OCI-LY1 (cell line): Measurements from ENCODE around the gene PDIK1L.

Experiments
- H2AFZ ChIP-seq: fragments of 200-600 bp; sonication (generic), shearing (Covaris generic); 2 replicates; pipeline ENCODE4 v1.6.0; 2014; ENCODE audit warnings: antibody characterized with exemption, mild to moderate bottlenecking, low read length
- H3F3A ChIP-seq: fragments of 200-600 bp; sonication (generic), shearing (Covaris generic); 2 replicates; pipeline ENCODE4 v1.6.0; 2014; ENCODE audit warnings: mild to moderate bottlenecking, antibody characterized with exemption, low read length, moderate library complexity; ENCODE audit not compliant: insufficient read depth
- H3K27ac ChIP-seq: fragments of 200-600 bp; sonication (generic); 2 replicates; pipeline ENCODE4 v1.5.1; 2014; ENCODE audit warnings: low read length, mixed run types, mild to moderate bottlenecking, low read depth; ENCODE audit not compliant: poor library complexity, severe bottlenecking
- H3K27me3 ChIP-seq: fragments of 200-600 bp; sonication (generic); 2 replicates; pipeline ENCODE4 v1.6.0; 2014; ENCODE audit warnings: antibody characterized with exemption, mild to moderate bottlenecking, low read length, moderate library complexity; ENCODE audit not compliant: insufficient read depth
- H3K36me3 ChIP-seq: fragments of 200-600 bp; sonication (generic); 2 replicates; pipeline ENCODE4 v1.6.1; 2014; ENCODE audit warnings: mild to moderate bottlenecking, antibody characterized with exemption, low read length, moderate library complexity, mixed read lengths; ENCODE audit not compliant: insufficient read depth
- H3K4me1 ChIP-seq: fragments of 200-600 bp; sonication (generic); 2 replicates; pipeline ENCODE4 v1.5.1; 2014; ENCODE audit warnings: mild to moderate bottlenecking, low read length, moderate library complexity; ENCODE audit not compliant: insufficient read depth, severe bottlenecking
- H3K4me2 ChIP-seq: fragments of 200-600 bp; sonication (generic), shearing (Covaris generic); 2 replicates; pipeline ENCODE4 v1.6.1; 2014; ENCODE audit warnings: low read length
- H3K4me3 ChIP-seq: fragments of 200-600 bp; sonication (generic); 2 replicates; pipeline ENCODE4 v1.5.1; 2014; ENCODE audit warnings: low read length, low read depth, mild to moderate bottlenecking, mixed read lengths; ENCODE audit not compliant: poor library complexity, severe bottlenecking
- H3K79me2 ChIP-seq: fragments of 200-600 bp; shearing (Covaris generic); 2 replicates; pipeline ENCODE4 v1.6.1; 2016; ENCODE audit warnings: mixed run types, low read length, mixed read lengths; ENCODE audit not compliant: insufficient read depth
- H3K9ac ChIP-seq: fragments of 200-600 bp; sonication (generic), shearing (Covaris generic); 2 replicates; pipeline ENCODE4 v1.6.1; 2014; ENCODE audit warnings: mild to moderate bottlenecking, low read length, mixed read lengths
- H3K9me2 ChIP-seq: fragments of 200-600 bp; sonication (generic), shearing (Covaris generic); 2 replicates; pipeline ENCODE4 v1.6.1; 2014; ENCODE audit warnings: low read depth, mild to moderate bottlenecking, low read length, mixed read lengths
- H3K9me3 ChIP-seq: fragments of 200-600 bp; shearing (Covaris generic); 2 replicates; pipeline ENCODE4 v1.6.1; 2014; ENCODE audit warnings: low read length, mixed read lengths
- H4K20me1 ChIP-seq: fragments of 200-600 bp; sonication (generic), shearing (Covaris generic); 2 replicates; pipeline ENCODE4 v1.6.0; 2016; ENCODE audit warnings: mild to moderate bottlenecking, low read length; ENCODE audit not compliant: insufficient read depth
- EZH2 ChIP-seq: fragments of 200-600 bp; sonication (generic), shearing (Covaris generic); IDR thresholded peaks from 2 replicates; pipeline ENCODE4 v1.8.0; 2017; ENCODE audit warnings: borderline replicate concordance, mixed run types, mild to moderate bottlenecking, antibody characterized with exemption, low read length, moderate library complexity, mixed read lengths
- TF ChIP-seq, protein P1 (sequence below): fragments of 200-600 bp; sonication (generic), shearing (Covaris generic); IDR thresholded peaks from 2 replicates; pipeline ENCODE4 v1.5.1; 2017; ENCODE audit warnings: mild to moderate bottlenecking, antibody characterized with exemption, low read length, moderate library complexity, mixed read lengths

Gene PDIK1L

GRCh38 chr1:26075421-26076144 is 36.0 kb upstream of the PDIK1L start:
- Histone ChIP-seq H3K4me3 (no peak overlapping the region), H3K36me3 (no peaks in the 10 kb centered on the region), H3K9ac (no peak overlapping the region), H3K9me2 (no peaks in the 10 kb centered on the region), H4K20me1 (no peaks in the 10 kb centered on the region), H2AFZ (no peak overlapping the region), H3K4me1 (no peaks in the 10 kb centered on the region), H3K79me2 (no peaks in the 10 kb centered on the region), H3K27ac (no peak overlapping the region), H3F3A (no peaks in the 10 kb centered on the region), H3K27me3 (peaks cover 9% of the 10 kb centered on the region; the same call in 1 of the 2 replicates), H3K4me2 (no peak overlapping the region), H3K9me3 (no peaks in the 10 kb centered on the region)
- TF ChIP-seq, protein P1, sequence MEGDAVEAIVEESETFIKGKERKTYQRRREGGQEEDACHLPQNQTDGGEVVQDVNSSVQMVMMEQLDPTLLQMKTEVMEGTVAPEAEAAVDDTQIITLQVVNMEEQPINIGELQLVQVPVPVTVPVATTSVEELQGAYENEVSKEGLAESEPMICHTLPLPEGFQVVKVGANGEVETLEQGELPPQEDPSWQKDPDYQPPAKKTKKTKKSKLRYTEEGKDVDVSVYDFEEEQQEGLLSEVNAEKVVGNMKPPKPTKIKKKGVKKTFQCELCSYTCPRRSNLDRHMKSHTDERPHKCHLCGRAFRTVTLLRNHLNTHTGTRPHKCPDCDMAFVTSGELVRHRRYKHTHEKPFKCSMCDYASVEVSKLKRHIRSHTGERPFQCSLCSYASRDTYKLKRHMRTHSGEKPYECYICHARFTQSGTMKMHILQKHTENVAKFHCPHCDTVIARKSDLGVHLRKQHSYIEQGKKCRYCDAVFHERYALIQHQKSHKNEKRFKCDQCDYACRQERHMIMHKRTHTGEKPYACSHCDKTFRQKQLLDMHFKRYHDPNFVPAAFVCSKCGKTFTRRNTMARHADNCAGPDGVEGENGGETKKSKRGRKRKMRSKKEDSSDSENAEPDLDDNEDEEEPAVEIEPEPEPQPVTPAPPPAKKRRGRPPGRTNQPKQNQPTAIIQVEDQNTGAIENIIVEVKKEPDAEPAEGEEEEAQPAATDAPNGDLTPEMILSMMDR, result no peak
- no peak for TF ChIP-seq EZH2

- Histone ChIP-seq H3K79me2 (no peaks in the 10 kb centered on the region), H3K9ac (no peak overlapping the region), H3K4me2 (no peak overlapping the region), H3K4me3 (no peak overlapping the region), H3K9me3 (no peaks in the 10 kb centered on the region), H3K27me3 (peaks cover 9% of the 10 kb centered on the region; the same call in 1 of the 2 replicates), H3K4me1 (no peaks in the 10 kb centered on the region), H4K20me1 (no peaks in the 10 kb centered on the region), H2AFZ (no peak overlapping the region), H3K9me2 (no peaks in the 10 kb centered on the region), H3K27ac (no peak overlapping the region), H3F3A (no peaks in the 10 kb centered on the region), H3K36me3 (no peaks in the 10 kb centered on the region)
- TF ChIP-seq EZH2, result no peak
- TF ChIP-seq, protein P1, result no peak
Observed at GRCh38 chr1:26077524-26077923, 34.1 kb upstream of the PDIK1L start.

GRCh38 chr1:26078286-26079177 is 33.1 kb upstream of the PDIK1L start:
- H4K20me1 ChIP-seq, result no peaks in the 10 kb centered on the region
- H3K79me2 ChIP-seq, result no peaks in the 10 kb centered on the region
- H3K4me2 ChIP-seq, result no peak overlapping the region
- no peak overlapping the region for H3K9ac ChIP-seq
- no peak overlapping the region for H3K4me3 ChIP-seq
- H3K27me3 ChIP-seq, result peaks cover 9% of the 10 kb centered on the region; the same call in 1 of the 2 replicates
- no peaks in the 10 kb centered on the region for H3K9me2 ChIP-seq
- TF ChIP-seq, protein P1, result no peak
- no peak for TF ChIP-seq EZH2
- H3K4me1 ChIP-seq, result no peaks in the 10 kb centered on the region
- H2AFZ ChIP-seq, result no peak overlapping the region
- H3K27ac ChIP-seq, result no peak overlapping the region
- H3K9me3 ChIP-seq, result no peaks in the 10 kb centered on the region
- no peaks in the 10 kb centered on the region for H3K36me3 ChIP-seq
- H3F3A ChIP-seq, result no peaks in the 10 kb centered on the region
